ENCODE measurements around the gene TBRG4. TPM values are rescaled to one million over a fixed set of nuclear protein-coding genes. Genes with fewer than 3 reads are reported as not detected.
A peak's percentile ranks its signal among the peaks of the same experiment; 100 is the strongest.

TBRG4 gene
- total RNA-seq, 4 donors from 2014 or later: 83.4 to 140 (median 105) TPM

GRCh38 chr7:45136106-45137060, 24.9 kb upstream of the TBRG4 start:
- Histone ChIP-seq H3K27ac (no peak overlapping the region), H3K4me1 (peaks cover 0 to 9% (median 2%) of the 10 kb centered on the region in 4 donors), H3K36me3 (no peaks in the 10 kb centered on the region), H3K27me3 (no peaks in the 10 kb centered on the region), H3K9me3 (no peaks in the 10 kb centered on the region), H3K4me3 (no peak overlapping the region)
- 42 to 60% methylated on average over 5 to 9 of the region's 9 CpGs for WGBS, 2 donors (ENCODE audit: low coverage in 1 of 2)
- in situ Hi-C loops (cut with MboI; ENCODE audit: low pct_ligation_motif_present in 1 of 4, low pct_unique_long_range_greater_than_20kb in 1 of 4, low sequenced_read_pairs in 3 of 4) (loop anchor here in 2 of 4 donors (10.0 to 25.0 kb wide), 3 partner anchors 172 to 282 kb away; no protein-coding TSS in a partner anchor), intact Hi-C loops (cut with DNase I; ENCODE audit: low total_unique reads) (loop anchor here (10.0 kb wide), 1 partner anchor 162 kb away; the partner anchor contains the start of gene MYO1G)
- TF ChIP-seq CTCF (IDR thresholded peaks at IDR 0.05) (peak; percentile 76 to 84 (median 80)), EP300 (IDR thresholded peaks at IDR 0.05; ENCODE audit: low read depth) (no peak)
- peak; percentile 62 for DNase-seq

GRCh38 chr7:45133877-45134276, 22.4 kb upstream of the TBRG4 start:
- no peak for DNase-seq
- in situ Hi-C loops (cut with MboI; ENCODE audit: low pct_ligation_motif_present in 1 of 4, low pct_unique_long_range_greater_than_20kb in 1 of 4, low sequenced_read_pairs in 3 of 4): loop anchor here in 2 of 4 donors (10.0 to 25.0 kb wide), 3 partner anchors 169 to 279 kb away; no protein-coding TSS in a partner anchor
- WGBS, 2 donors (ENCODE audit: low coverage in 1 of 2): 93% methylated on average over 6 of the region's 7 CpGs; no CpG with 5 or more reads in 1 of the 2 donors
- intact Hi-C loops (cut with DNase I; ENCODE audit: low total_unique reads): loop anchor here (10.0 kb wide), 1 partner anchor 159 kb away; the partner anchor contains the start of gene MYO1G
- TF ChIP-seq EP300 (IDR thresholded peaks at IDR 0.05; ENCODE audit: low read depth) (no peak), POLR2A (IDR thresholded peaks at IDR 0.05) (no peak), POLR2AphosphoS5 (IDR thresholded peaks at IDR 0.05) (no peak), CTCF (IDR thresholded peaks at IDR 0.05) (no peak)
- Histone ChIP-seq H3K4me3 (no peak overlapping the region), H3K9me3 (no peaks in the 10 kb centered on the region), H3K36me3 (no peaks in the 10 kb centered on the region), H3K27me3 (no peaks in the 10 kb centered on the region), H3K4me1 (peaks cover 0 to 9% (median 2%) of the 10 kb centered on the region in 4 donors), H3K27ac (no peak overlapping the region)

GRCh38 chr7:45133352-45133751, 21.9 kb upstream of the TBRG4 start:
- Histone ChIP-seq H3K4me3 (no peak overlapping the region), H3K36me3 (no peaks in the 10 kb centered on the region), H3K4me1 (peaks cover 0 to 9% (median 2%) of the 10 kb centered on the region in 4 donors), H3K27me3 (no peaks in the 10 kb centered on the region), H3K9me3 (no peaks in the 10 kb centered on the region), H3K27ac (no peak overlapping the region)
- WGBS, 2 donors (ENCODE audit: low coverage in 1 of 2): 94% methylated on average over 4 of the region's 4 CpGs; no CpG with 5 or more reads in 1 of the 2 donors
- in situ Hi-C loops (cut with MboI; ENCODE audit: low pct_ligation_motif_present in 1 of 4, low pct_unique_long_range_greater_than_20kb in 1 of 4, low sequenced_read_pairs in 3 of 4) (loop anchor here in 2 of 4 donors (10.0 to 25.0 kb wide), 3 partner anchors 169 to 279 kb away; no protein-coding TSS in a partner anchor), intact Hi-C loops (cut with DNase I; ENCODE audit: low total_unique reads) (loop anchor here (10.0 kb wide), 1 partner anchor 159 kb away; the partner anchor contains the start of gene MYO1G)
- TF ChIP-seq POLR2AphosphoS5 (IDR thresholded peaks at IDR 0.05): no peak
- TF ChIP-seq POLR2A (IDR thresholded peaks at IDR 0.05): no peak
- TF ChIP-seq CTCF (IDR thresholded peaks at IDR 0.05): no peak
- no peak for TF ChIP-seq EP300 (IDR thresholded peaks at IDR 0.05; ENCODE audit: low read depth)
- no peak for DNase-seq

- TF ChIP-seq CTCF (IDR thresholded peaks at IDR 0.05) (no peak), POLR2AphosphoS5 (IDR thresholded peaks at IDR 0.05) (no peak), EP300 (IDR thresholded peaks at IDR 0.05; ENCODE audit: low read depth) (no peak)
- WGBS, 2 donors (ENCODE audit: low coverage in 1 of 2): 82 to 83% methylated on average over 1 to 8 of the region's 8 CpGs
- in situ Hi-C loops (cut with MboI; ENCODE audit: low pct_ligation_motif_present in 1 of 4, low pct_unique_long_range_greater_than_20kb in 1 of 4, low sequenced_read_pairs in 3 of 4): loop anchor here in 2 of 4 donors (10.0 to 25.0 kb wide), 3 partner anchors 168 to 278 kb away; no protein-coding TSS in a partner anchor
These were observed 21.3 kb upstream of the TBRG4 start for GRCh38 chr7:45132708-45133320.

More at GRCh38 chr7:45132708-45133320, 21.3 kb upstream of the TBRG4 start:
- no peak overlapping the region for H3K4me3 ChIP-seq
- H3K27ac ChIP-seq: no peak overlapping the region
- no peak for DNase-seq
- intact Hi-C loops (cut with DNase I; ENCODE audit: low total_unique reads): loop anchor here (10.0 kb wide), 1 partner anchor 158 kb away; the partner anchor contains the start of gene MYO1G
- peaks cover 0 to 9% (median 2%) of the 10 kb centered on the region in 4 donors for H3K4me1 ChIP-seq
- no peaks in the 10 kb centered on the region for H3K36me3 ChIP-seq
- no peaks in the 10 kb centered on the region for H3K27me3 ChIP-seq
- no peaks in the 10 kb centered on the region for H3K9me3 ChIP-seq
